Measurements from ENCODE around the gene LHFPL3. TPM values are rescaled to one million over a fixed set of nuclear protein-coding genes. Genes with fewer than 3 reads are reported as not detected.

The LHFPL3 gene
- total RNA-seq, 4 donors from 2014 or later = not detected

- DNase-seq (no peak), ATAC-seq (no peak)
- TF ChIP-seq CTCF (IDR thresholded peaks at IDR 0.05 in 4 of 5, conservative IDR thresholded peaks at IDR 0.05 in 1 of 5) = no peak
- TF ChIP-seq POLR2A (IDR thresholded peaks at IDR 0.05) = no peak
- H3K4me1 ChIP-seq = no peaks in the 10 kb centered on the region
- in situ Hi-C loops (cut with MboI; ENCODE audit: low sequenced_read_pairs in 4 of 4) (no loop called here), intact Hi-C loops (cut with DNase I; ENCODE audit: low total_unique reads) (no loop called here)
- H3K27me3 ChIP-seq = no peaks in the 10 kb centered on the region
- no peak overlapping the region for H3K27ac ChIP-seq
- no peaks in the 10 kb centered on the region for H3K9me3 ChIP-seq
- H3K36me3 ChIP-seq = no peaks in the 10 kb centered on the region
- no peak overlapping the region for H3K4me3 ChIP-seq
These were observed 467.4 kb downstream of the LHFPL3 start for GRCh38 chr7:104795616-104796398.

GRCh38 chr7:104800307-104800706, 471.9 kb downstream of the LHFPL3 start:
- in situ Hi-C loops (cut with MboI; ENCODE audit: low sequenced_read_pairs in 4 of 4) = no loop called here
- H3K27ac ChIP-seq = no peak overlapping the region
- H3K4me1 ChIP-seq = no peaks in the 10 kb centered on the region
- no peak overlapping the region for H3K4me3 ChIP-seq
- intact Hi-C loops (cut with DNase I; ENCODE audit: low total_unique reads) = no loop called here
- H3K27me3 ChIP-seq = no peaks in the 10 kb centered on the region
- no peak for TF ChIP-seq POLR2A (IDR thresholded peaks at IDR 0.05)
- TF ChIP-seq CTCF (IDR thresholded peaks at IDR 0.05 in 4 of 5, conservative IDR thresholded peaks at IDR 0.05 in 1 of 5) = no peak
- ATAC-seq (no peak), DNase-seq (no peak)
- H3K36me3 ChIP-seq = no peaks in the 10 kb centered on the region
- H3K9me3 ChIP-seq = no peaks in the 10 kb centered on the region

- TF ChIP-seq POLR2A (IDR thresholded peaks at IDR 0.05) (no peak), CTCF (IDR thresholded peaks at IDR 0.05 in 4 of 5, conservative IDR thresholded peaks at IDR 0.05 in 1 of 5) (no peak)
- DNase-seq = no peak
- ATAC-seq = no peak
- Histone ChIP-seq H3K27ac (no peak overlapping the region), H3K4me1 (no peaks in the 10 kb centered on the region), H3K36me3 (no peaks in the 10 kb centered on the region), H3K27me3 (no peaks in the 10 kb centered on the region), H3K4me3 (no peak overlapping the region), H3K9me3 (no peaks in the 10 kb centered on the region)
- in situ Hi-C loops (cut with MboI; ENCODE audit: low sequenced_read_pairs in 4 of 4) = no loop called here
- intact Hi-C loops (cut with DNase I; ENCODE audit: low total_unique reads) = no loop called here
These were observed 472.6 kb downstream of the LHFPL3 start for GRCh38 chr7:104801022-104801421.

GRCh38 chr7:104803931-104804330, 475.5 kb downstream of the LHFPL3 start:
- no peaks in the 10 kb centered on the region for H3K4me1 ChIP-seq
- no peaks in the 10 kb centered on the region for H3K27me3 ChIP-seq
- H3K4me3 ChIP-seq = no peak overlapping the region
- no peak for TF ChIP-seq CTCF (IDR thresholded peaks at IDR 0.05 in 4 of 5, conservative IDR thresholded peaks at IDR 0.05 in 1 of 5)
- no peak for TF ChIP-seq POLR2A (IDR thresholded peaks at IDR 0.05)
- H3K9me3 ChIP-seq = no peaks in the 10 kb centered on the region
- intact Hi-C loops (cut with DNase I; ENCODE audit: low total_unique reads) = no loop called here
- no peaks in the 10 kb centered on the region for H3K36me3 ChIP-seq
- DNase-seq (no peak), ATAC-seq (no peak)
- in situ Hi-C loops (cut with MboI; ENCODE audit: low sequenced_read_pairs in 4 of 4) = no loop called here
- H3K27ac ChIP-seq = no peak overlapping the region

GRCh38 chr7:104804696-104805095, 476.3 kb downstream of the LHFPL3 start:
- TF ChIP-seq POLR2A (IDR thresholded peaks at IDR 0.05) = no peak
- no peak for TF ChIP-seq CTCF (IDR thresholded peaks at IDR 0.05 in 4 of 5, conservative IDR thresholded peaks at IDR 0.05 in 1 of 5)
- H3K27me3 ChIP-seq = no peaks in the 10 kb centered on the region
- H3K36me3 ChIP-seq = no peaks in the 10 kb centered on the region
- H3K4me3 ChIP-seq = no peak overlapping the region
- no peak overlapping the region for H3K27ac ChIP-seq
- no peaks in the 10 kb centered on the region for H3K9me3 ChIP-seq
- ATAC-seq = no peak
- in situ Hi-C loops (cut with MboI; ENCODE audit: low sequenced_read_pairs in 4 of 4) = no loop called here
- DNase-seq = no peak
- intact Hi-C loops (cut with DNase I; ENCODE audit: low total_unique reads) = no loop called here
- H3K4me1 ChIP-seq = no peaks in the 10 kb centered on the region
